Left renal pelvis (tissue), 4 donors: ENCODE data around the gene SMTNL2. TPM values are rescaled to one million over a fixed set of nuclear protein-coding genes. Genes with fewer than 3 reads are reported as not detected.
A peak's percentile ranks its signal among the peaks of the same experiment; 100 is the strongest.

ENCODE experiments used
- DNase-seq, 4 donors: peaks; one replicate each; pipeline ENCODE4 v3.0.0-alpha.2; 2013; ENCODE audit warnings: low read depth in 4 of 4, low spot score in 3 of 4
- polyA plus RNA-seq, 4 donors: library from polyadenylated mRNA; unstranded; fragments of 120-200 nt; gene quantifications; one replicate each; pipeline ENCODE4 v1.2.1, GENCODE V29; 2013; ENCODE audit not compliant: insufficient read length in 4 of 4

Gene SMTNL2
- polyA plus RNA-seq, 4 donors = 1.7 to 67.3 (median 52.0) TPM

GRCh38 chr17:4544951-4545216, 39.4 kb upstream of the SMTNL2 start:
- no peak for DNase-seq

GRCh38 chr17:4545217-4545951, 38.9 kb upstream of the SMTNL2 start:
- no peak for DNase-seq

- no peak for DNase-seq
These were observed 37.0 kb upstream of the SMTNL2 start for GRCh38 chr17:4547118-4547906.

- DNase-seq = no peak
These were observed 36.3 kb upstream of the SMTNL2 start for GRCh38 chr17:4548061-4548461.

GRCh38 chr17:4548721-4549531, 35.4 kb upstream of the SMTNL2 start:
- DNase-seq = no peak

GRCh38 chr17:4549781-4550533, 34.4 kb upstream of the SMTNL2 start:
- no peak for DNase-seq

GRCh38 chr17:4550534-4551039, 33.7 kb upstream of the SMTNL2 start:
- DNase-seq = no peak

GRCh38 chr17:4551141-4551540, 33.2 kb upstream of the SMTNL2 start:
- no peak for DNase-seq

- no peak for DNase-seq
These were observed 32.4 kb upstream of the SMTNL2 start for GRCh38 chr17:4551796-4552525.

- DNase-seq = no peak
These were observed 30.7 kb upstream of the SMTNL2 start for GRCh38 chr17:4553669-4554068.

- DNase-seq = no peak
These were observed 29.8 kb upstream of the SMTNL2 start for GRCh38 chr17:4554441-4554996.

- peak; percentile 86 to 94 (median 90) for DNase-seq
These were observed 29.1 kb upstream of the SMTNL2 start, which contains the start of gene MYBBP1A for GRCh38 chr17:4554997-4555799. TSS of gene MYBBP1A (minus strand) at chr17:4555384. CDS start at chr17:4555324, 60 bp downstream.

- DNase-seq = no peak
These were observed 28.2 kb upstream of the SMTNL2 start for GRCh38 chr17:4555873-4556759.

GRCh38 chr17:4556996-4557395, 27.3 kb upstream of the SMTNL2 start:
- DNase-seq = no peak

GRCh38 chr17:4557626-4558346, 26.5 kb upstream of the SMTNL2 start:
- no peak for DNase-seq

GRCh38 chr17:4558347-4558971, 25.9 kb upstream of the SMTNL2 start:
- DNase-seq = no peak
